Suprapubic skin (tissue), 3 donors: ENCODE results near the gene TDRD10.

ENCODE experiments used
- CTCF ChIP-seq, 2 donors: fragments of 200-600 bp in 1 of 2; fragments of 450-650 bp in 1 of 2; sonication (generic) in 1 of 2; IDR thresholded peaks; one replicate each; pipeline ENCODE4 v1.5.1; 2016 to 2019; ENCODE audit warnings: antibody characterized with exemption in 2 of 2, mild to moderate bottlenecking in 1 of 2, moderate library complexity in 1 of 2
- POLR2AphosphoS5 ChIP-seq, 3 donors: sonication (generic); formaldehyde crosslinking; IDR thresholded peaks; one replicate each; pipeline ENCODE4 v1.6.1; 2017; ENCODE audit warnings: antibody characterized with exemption in 3 of 3

DNA sequence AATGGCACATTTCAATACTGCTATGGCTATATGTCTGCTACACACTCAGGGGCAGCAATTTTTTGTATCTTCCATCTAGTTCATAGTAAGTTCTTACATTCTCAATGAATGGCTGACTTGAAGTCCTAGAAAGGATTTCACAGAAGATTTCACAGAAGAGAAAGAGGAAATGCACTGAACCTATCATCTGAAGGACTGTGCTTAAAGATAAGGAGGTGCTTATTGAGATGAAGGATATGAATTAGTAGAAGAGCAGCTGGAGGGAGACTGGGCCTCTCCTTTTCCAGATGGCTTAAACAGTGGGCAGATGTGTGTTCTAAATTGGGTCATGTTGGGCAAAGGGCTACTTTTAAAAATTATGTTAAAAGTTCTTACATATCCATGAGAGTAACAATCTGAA lies 91.4 kb downstream of the TDRD10 start:
- no peak for TF ChIP-seq POLR2AphosphoS5 (IDR thresholded peaks at IDR 0.05)
- no peak for TF ChIP-seq CTCF (IDR thresholded peaks at IDR 0.05)
